Right lobe of liver (tissue), 6 donors: Measurements from ENCODE around the gene ZNF672. TPM values are rescaled to one million over a fixed set of nuclear protein-coding genes. Genes with fewer than 3 reads are reported as not detected.

Source experiments
- ATAC-seq, 4 donors: fragments of 200-7000 bp; cut with Tn5 transposase; one replicate each; pipeline ENCODE4 v1.9.1; 2020; ENCODE audit warnings: mild to moderate bottlenecking in 4 of 4, moderate library complexity in 4 of 4
- DNase-seq, 3 donors: peaks; one replicate each; pipeline ENCODE4 v3.0.0-alpha.2; 2020
- H3K27ac ChIP-seq, 3 donors: fragments of 200-600 bp; one replicate each; pipeline ENCODE4 v1.8.0; 2022
- H3K27me3 ChIP-seq, 2 donors: fragments of 200-600 bp; one replicate each; pipeline ENCODE4 v1.8.0; 2022
- H3K36me3 ChIP-seq, 4 donors: fragments of 200-600 bp; sonication (generic) in 1 of 4; one replicate each; pipeline versions ENCODE4 v1.5.1 to v1.8.0; 2017 to 2022; ENCODE audit warnings: control low read depth in 1 of 4
- H3K4me1 ChIP-seq, 4 donors: fragments of 200-600 bp; sonication (generic) in 1 of 4; one replicate each; pipeline versions ENCODE4 v1.5.1 to v1.8.0; 2017 to 2022; ENCODE audit warnings: control low read depth in 1 of 4
- H3K4me3 ChIP-seq, 3 donors: fragments of 200-600 bp; one replicate each; pipeline ENCODE4 v1.8.0; 2022
- H3K9me3 ChIP-seq, 4 donors: fragments of 200-600 bp; sonication (generic) in 1 of 4; one replicate each; pipeline versions ENCODE4 v1.5.1 to v1.8.0; 2017 to 2022; ENCODE audit warnings: control low read depth in 1 of 4
- CTCF ChIP-seq, 4 donors: fragments of 200-600 bp in 3 of 4; fragments of 450-650 bp in 1 of 4; IDR thresholded peaks; one replicate each; pipeline versions ENCODE4 v1.5.1 to v1.8.0; 2016 to 2022; ENCODE audit warnings: antibody characterized with exemption in 4 of 4, mild to moderate bottlenecking in 2 of 4
- POLR2A ChIP-seq: fragments of 450-650 bp; IDR thresholded peaks from one replicate; pipeline ENCODE4 v1.6.1; 2017; ENCODE audit warnings: antibody characterized with exemption, mild to moderate bottlenecking
- WGBS: methylation state at CpG from one replicate; pipeline ENCODE4 v1.1.6; 2018; ENCODE audit warnings: low coverage, low lambda C conversion rate; ENCODE audit not compliant: insufficient coverage; ENCODE audit errors: missing lambda C conversion rate; 5-methylcytosine and 5-hydroxymethylcytosine counted together
- intact Hi-C, 2 donors: fragments of 100-400 bp; cut with DNase I; formaldehyde crosslinking; loops; one replicate each; pipeline versions ENCODE4 v1.11.2 to v1.14.1; 2022
- total RNA-seq, 6 experiments: library from RNA; depleted of rRNA in 2 of 6; stranded (reverse); fragments of >200 nt in 2 of 6; fragmentation: NEBNext Ultra II Directional in 3 of 6; extraction: Animal tissue kit (Norgen Biotek cat#: 25700) in 3 of 6; gene quantifications; one replicate each; pipeline versions ENCODE4 v1.1.0 to v1.2.4, GENCODE V29; 2016 to 2023
- donor health status: DM: no; HTN: yes; CAD: no.
- donor health status: DM: no; HTN: no; CAD: no.
- donor health status: DM: no; HTN: no; CAD: no.
- donor health status: DM: no; HTN: yes; CAD: no.
- donor health status: DM: no; HTN: yes; CAD: no.

The ZNF672 gene
- total RNA-seq, 6 experiments from 2014 or later = 16.9 to 24.3 (median 19.4) TPM

- H3K9me3 ChIP-seq = no peaks in the 10 kb centered on the region
- no peak for DNase-seq
- H3K4me1 ChIP-seq = peaks cover 0 to 12% (median 0%) of the 10 kb centered on the region in 4 donors
- no peak for ATAC-seq
- 89% methylated on average over 10 of the region's 10 CpGs for WGBS
- no peak overlapping the region for H3K27ac ChIP-seq
- TF ChIP-seq POLR2A = no peak
- no peak for TF ChIP-seq CTCF (IDR thresholded peaks at IDR 0.05)
- H3K27me3 ChIP-seq = no peaks in the 10 kb centered on the region
- intact Hi-C loops = no loop called here
- H3K36me3 ChIP-seq = peaks cover 0 to 40% (median 17%) of the 10 kb centered on the region in 4 donors
- no peak overlapping the region for H3K4me3 ChIP-seq
Measured at GRCh38 chr1:248815407-248816034, 22.5 kb upstream of the ZNF672 start.

- ATAC-seq (no peak), DNase-seq (no peak)
- Histone ChIP-seq H3K27me3 (no peaks in the 10 kb centered on the region), H3K4me1 (peaks cover 0 to 12% (median 0%) of the 10 kb centered on the region in 4 donors), H3K9me3 (no peaks in the 10 kb centered on the region), H3K27ac (no peak overlapping the region), H3K36me3 (peaks cover 0 to 40% (median 17%) of the 10 kb centered on the region in 4 donors), H3K4me3 (no peak overlapping the region)
- TF ChIP-seq POLR2A = no peak
- no peak for TF ChIP-seq CTCF (IDR thresholded peaks at IDR 0.05)
- WGBS = 56% methylated on average over 1 of the region's 13 CpGs
- intact Hi-C loops = no loop called here
Measured at GRCh38 chr1:248816042-248816851, 21.8 kb upstream of the ZNF672 start.

DNA sequence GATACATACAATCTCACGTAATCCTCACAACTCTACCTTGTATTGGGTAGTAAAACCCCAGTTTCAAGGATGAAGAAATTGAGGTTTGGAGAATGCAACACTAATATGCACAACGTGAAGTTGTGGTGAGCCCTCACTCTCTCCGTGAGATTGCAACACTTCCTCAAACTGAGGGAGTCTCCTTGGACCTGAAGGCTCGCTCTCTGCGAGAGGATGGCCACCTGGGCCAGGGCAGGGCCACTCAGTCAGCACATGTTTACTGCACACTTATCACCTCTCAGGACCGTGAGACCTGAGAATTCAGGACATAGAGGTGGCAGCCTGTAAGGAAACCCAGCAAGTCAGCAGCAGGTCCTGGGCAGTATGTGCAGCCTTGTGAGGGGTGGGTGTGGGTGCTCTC, 21.0 kb upstream of the ZNF672 start:
- ATAC-seq = peak in 1 of 4 donors; percentile 26
- Histone ChIP-seq H3K36me3 (peaks cover 0 to 40% (median 17%) of the 10 kb centered on the region in 4 donors), H3K4me3 (no peak overlapping the region), H3K9me3 (no peaks in the 10 kb centered on the region), H3K27me3 (no peaks in the 10 kb centered on the region), H3K4me1 (peaks cover 0 to 8% (median 0%) of the 10 kb centered on the region in 4 donors), H3K27ac (no peak overlapping the region)
- TF ChIP-seq POLR2A = no peak
- TF ChIP-seq CTCF (IDR thresholded peaks at IDR 0.05) = no peak
- DNase-seq = no peak
- intact Hi-C loops = no loop called here
- WGBS = 81% methylated on average over 6 of the region's 6 CpGs

DNA sequence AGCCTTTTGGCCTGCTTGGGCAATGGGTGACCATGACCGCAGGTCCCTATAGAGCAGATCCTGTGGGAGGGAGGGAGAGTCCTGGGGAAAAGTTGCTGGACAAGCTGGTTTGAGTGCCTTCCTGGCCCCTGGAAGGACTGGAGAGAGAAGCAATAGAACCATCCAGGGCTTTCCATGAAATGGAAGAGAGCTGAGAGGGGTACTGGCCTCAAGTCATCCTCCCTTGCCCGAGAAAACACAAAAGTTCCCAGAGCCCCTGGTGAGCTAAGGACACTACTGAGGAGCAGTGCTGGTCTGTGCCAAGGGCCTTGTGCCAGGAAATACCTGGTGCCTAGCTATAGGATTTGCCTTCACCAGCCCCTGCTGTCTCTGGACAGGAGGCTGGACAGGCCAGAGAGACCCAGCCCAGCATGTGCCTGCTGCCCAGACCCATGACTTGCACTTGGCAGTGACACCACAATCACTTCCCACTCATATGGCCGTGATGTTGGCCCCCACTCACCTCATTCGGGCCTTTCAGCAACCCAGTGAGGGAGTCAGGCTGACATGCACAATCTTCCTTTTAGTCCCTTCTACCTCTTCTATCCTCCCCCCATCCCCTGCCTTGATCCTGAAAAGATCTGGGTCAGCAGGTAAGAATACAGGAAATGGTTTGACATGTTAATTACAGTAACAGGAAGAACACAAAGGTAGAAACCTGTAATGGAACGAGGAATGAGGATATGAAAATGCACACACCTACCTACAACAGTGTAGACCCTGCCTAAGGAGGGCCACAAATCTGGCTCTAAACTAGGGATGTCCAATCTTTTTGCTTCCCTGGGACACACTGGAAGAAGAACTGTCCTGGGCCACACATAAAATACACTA, 19.3 kb upstream of the ZNF672 start:
- intact Hi-C loops = no loop called here
- peaks cover 0 to 31% (median 15%) of the 10 kb centered on the region in 4 donors for H3K36me3 ChIP-seq
- TF ChIP-seq POLR2A (no peak), CTCF (IDR thresholded peaks at IDR 0.05) (no peak)
- no peaks in the 10 kb centered on the region for H3K27me3 ChIP-seq
- DNase-seq = no peak
- H3K9me3 ChIP-seq = no peaks in the 10 kb centered on the region
- H3K4me3 ChIP-seq = no peak overlapping the region
- 60% methylated on average over 3 of the region's 5 CpGs for WGBS
- no peak for ATAC-seq
- peaks cover 0 to 14% (median 2%) of the 10 kb centered on the region in 4 donors for H3K4me1 ChIP-seq
- H3K27ac ChIP-seq = no peak overlapping the region
